CD8-positive, alpha-beta memory T cell (primary cell): ENCODE results near the gene NFIA. TPM values are rescaled to one million over a fixed set of nuclear protein-coding genes. Genes with fewer than 3 reads are reported as not detected.

ENCODE experiments used
- CTCF ChIA-PET: fragments of 350-600 bp; sonication (Branson Sonifier 250); formaldehyde crosslinking; loops from one replicate; lab custom pipeline; 2021; ENCODE audit warnings: antibody characterized with exemption; lab: Charles Lee
- POLR2A ChIA-PET: fragments of 350-600 bp; sonication (Branson Sonifier 250); formaldehyde crosslinking; loops from one replicate; lab custom pipeline; 2021; ENCODE audit warnings: antibody characterized with exemption; lab: Charles Lee
- DNase-seq, 5 donors: peaks; one replicate each; pipeline versions ENCODE4 v3.0.0 to v3.0.0-alpha.2; 2020 to 2022; ENCODE audit warnings: mixed read lengths in 1 of 5
- H3K27ac ChIP-seq: one replicate; pipeline ENCODE4 v1.7.0; 2013; ENCODE audit warnings: low read depth, mild to moderate bottlenecking, low read length, moderate library complexity
- H3K27me3 ChIP-seq: 2 replicates; pipeline ENCODE4 v1.7.0; 2013; ENCODE audit warnings: low read length, mild to moderate bottlenecking; ENCODE audit not compliant: insufficient read depth, poor library complexity, severe bottlenecking
- H3K36me3 ChIP-seq: 2 replicates; pipeline ENCODE4 v1.7.0; 2013; ENCODE audit warnings: mild to moderate bottlenecking, low read length, moderate library complexity; ENCODE audit not compliant: insufficient read depth
- H3K4me1 ChIP-seq: 2 replicates; pipeline ENCODE4 v1.7.0; 2013; ENCODE audit warnings: mild to moderate bottlenecking, low read length, moderate library complexity; ENCODE audit not compliant: insufficient read depth
- H3K4me3 ChIP-seq: 2 replicates; pipeline ENCODE4 v1.7.0; 2013; ENCODE audit warnings: mild to moderate bottlenecking, low read length
- H3K9me3 ChIP-seq: 2 replicates; pipeline ENCODE4 v1.7.0; 2013; ENCODE audit warnings: mild to moderate bottlenecking, low read length
- H3K27ac Mint-ChIP-seq, 8 donors: one replicate each; pipeline ENCODE4 v1.8.0; 2020 to 2021; ENCODE audit warnings: mixed read lengths in 8 of 8, mild to moderate bottlenecking in 6 of 8, inconsistent platforms in 3 of 8, moderate library complexity in 3 of 8
- H3K27me3 Mint-ChIP-seq, 2 donors: one replicate each; pipeline ENCODE4 v1.8.0; 2020 to 2021; ENCODE audit warnings: mixed read lengths in 2 of 2, mild to moderate bottlenecking in 1 of 2, moderate library complexity in 1 of 2
- H3K36me3 Mint-ChIP-seq, 3 donors: one replicate each; pipeline ENCODE4 v1.8.0; 2020 to 2021; ENCODE audit warnings: mixed read lengths in 3 of 3, inconsistent platforms in 1 of 3, mild to moderate bottlenecking in 1 of 3
- H3K4me1 Mint-ChIP-seq, 3 donors: one replicate each; pipeline ENCODE4 v1.8.0; 2020 to 2021; ENCODE audit warnings: mixed read lengths in 3 of 3, inconsistent platforms in 1 of 3, mild to moderate bottlenecking in 1 of 3
- H3K4me3 Mint-ChIP-seq, 7 donors: one replicate each; pipeline ENCODE4 v1.8.0; 2020 to 2021; ENCODE audit warnings: mixed read lengths in 7 of 7, mild to moderate bottlenecking in 6 of 7, moderate library complexity in 4 of 7, inconsistent platforms in 2 of 7
- H3K9me3 Mint-ChIP-seq, 5 donors: one replicate each; pipeline ENCODE4 v1.8.0; 2020 to 2022; ENCODE audit warnings: mixed read lengths in 5 of 5, mild to moderate bottlenecking in 3 of 5, moderate library complexity in 2 of 5, inconsistent platforms in 1 of 5
- polyA plus RNA-seq: library from polyadenylated mRNA; unstranded; fragments of 300-500 nt; fragmentation: Illumina TruSeq; gene quantifications from one replicate; pipeline ENCODE4 v1.2.3, GENCODE V29; 2021
- total RNA-seq, 2 experiments: library from RNA; stranded (reverse); gene quantifications; one replicate each; pipeline ENCODE4 v1.2.3, GENCODE V29; 2021

The NFIA gene
- total and polyA plus RNA-seq, 3 experiments from 2014 or later = 6.1 to 9.9 (median 7.0) TPM

DNA sequence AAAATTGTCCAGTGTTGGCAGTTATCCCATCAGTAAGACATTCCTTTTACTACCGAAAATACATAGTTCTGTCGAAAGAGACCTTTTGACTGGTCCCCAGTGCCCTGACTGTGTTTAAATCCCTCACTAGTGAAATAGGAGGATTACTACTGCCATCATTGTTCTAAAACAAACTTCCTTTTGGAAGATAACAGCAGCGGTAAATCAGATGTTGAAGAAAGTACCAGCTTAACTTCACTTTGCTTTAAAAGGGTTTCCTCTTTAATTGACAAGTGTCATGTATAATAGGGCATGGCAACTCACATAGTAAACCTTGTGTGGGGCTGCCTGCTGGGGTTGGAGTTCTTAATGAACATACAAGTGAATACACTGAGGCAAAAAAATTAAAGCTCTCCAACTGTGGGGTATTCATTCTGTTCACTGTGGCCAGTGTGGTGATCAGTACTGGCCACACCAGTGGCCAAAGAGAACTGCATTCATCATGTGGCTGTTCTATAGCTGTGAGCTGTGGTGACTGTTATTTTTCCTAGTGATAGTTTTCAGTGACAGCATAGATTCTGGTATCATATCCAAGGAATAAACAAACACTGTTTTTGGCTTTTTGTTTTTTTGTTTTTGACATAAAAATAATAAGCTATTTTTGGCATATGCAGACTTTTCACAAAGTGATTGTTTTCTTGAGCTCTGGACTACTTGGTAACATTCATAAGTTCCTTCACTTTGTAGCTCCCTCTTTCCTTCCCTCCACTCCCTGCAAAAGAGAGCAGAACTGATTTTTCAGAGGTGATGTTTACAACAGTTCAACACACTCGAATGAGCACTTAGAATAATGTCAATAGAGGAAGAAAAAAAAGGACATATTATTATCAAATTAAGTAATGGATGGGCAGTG is 74.5 kb downstream of the NFIA start:
- Mint-ChIP-seq H3K27ac (peak overlapping the region in 2 of 8 donors; percentile 51 to 66), H3K9me3 (no peaks in the 10 kb centered on the region), H3K36me3 (peaks cover 0 to 2% (median 1%) of the 10 kb centered on the region in 3 donors), H3K4me3 (no peak overlapping the region), H3K27me3 (no peaks in the 10 kb centered on the region), H3K4me1 (peaks cover 15 to 31% (median 24%) of the 10 kb centered on the region in 3 donors)
- ChIA-PET POLR2A (no interaction called here), CTCF (interaction anchor here (1.4 to 1.8 kb wide), 4 partner anchors 16 to 114 kb away, joined by 4 to 9 read pairs (median 4); no protein-coding TSS in a partner anchor)
- H3K4me3 ChIP-seq = no peak overlapping the region
- no peaks in the 10 kb centered on the region for H3K27me3 ChIP-seq
- no peaks in the 10 kb centered on the region for H3K9me3 ChIP-seq
- no peaks in the 10 kb centered on the region for H3K36me3 ChIP-seq
- no peak overlapping the region for H3K27ac ChIP-seq
- no peak for DNase-seq
- H3K4me1 ChIP-seq = peaks cover 11% of the 10 kb centered on the region

DNA sequence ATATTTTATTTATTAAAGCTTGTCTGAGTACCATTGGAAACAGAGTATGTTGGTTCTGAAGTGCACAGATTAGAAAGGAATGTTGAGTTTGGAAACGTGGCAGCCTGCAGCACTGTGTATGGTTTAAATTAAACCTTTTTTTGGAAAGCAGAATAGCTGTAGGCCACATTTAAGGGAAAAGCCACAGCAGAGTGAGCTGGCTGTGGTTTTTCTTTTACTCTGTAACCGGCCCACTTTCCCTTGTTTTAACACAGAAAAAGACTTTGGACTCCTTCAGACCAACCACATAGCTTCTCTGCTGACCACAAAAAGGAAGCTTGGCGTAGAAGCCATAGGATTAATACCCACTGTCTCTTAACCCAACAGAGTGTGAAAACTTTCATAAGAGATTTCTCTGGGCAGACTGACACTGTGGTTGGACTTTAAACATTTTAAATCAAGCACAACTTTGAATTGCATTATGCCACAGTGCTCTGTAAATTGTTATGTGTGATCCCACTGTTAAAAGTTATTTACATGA is 75.2 kb downstream of the NFIA start:
- H3K4me1 Mint-ChIP-seq = peaks cover 15 to 31% (median 24%) of the 10 kb centered on the region in 3 donors
- no peak overlapping the region for H3K4me3 ChIP-seq
- peak overlapping the region in 2 of 8 donors; percentile 51 to 66 for H3K27ac Mint-ChIP-seq
- no peaks in the 10 kb centered on the region for H3K9me3 ChIP-seq
- peaks cover 11% of the 10 kb centered on the region for H3K4me1 ChIP-seq
- CTCF ChIA-PET = interaction anchor here (1.5 to 1.8 kb wide), 3 partner anchors 17 to 108 kb away, joined by 4 to 9 read pairs (median 5); no protein-coding TSS in a partner anchor
- no peaks in the 10 kb centered on the region for H3K27me3 Mint-ChIP-seq
- H3K27ac ChIP-seq = no peak overlapping the region
- no peaks in the 10 kb centered on the region for H3K9me3 Mint-ChIP-seq
- no peak overlapping the region for H3K4me3 Mint-ChIP-seq
- no peak for DNase-seq
- POLR2A ChIA-PET = no interaction called here
- no peaks in the 10 kb centered on the region for H3K27me3 ChIP-seq
- no peaks in the 10 kb centered on the region for H3K36me3 ChIP-seq
- peaks cover 0 to 2% (median 1%) of the 10 kb centered on the region in 3 donors for H3K36me3 Mint-ChIP-seq

DNA sequence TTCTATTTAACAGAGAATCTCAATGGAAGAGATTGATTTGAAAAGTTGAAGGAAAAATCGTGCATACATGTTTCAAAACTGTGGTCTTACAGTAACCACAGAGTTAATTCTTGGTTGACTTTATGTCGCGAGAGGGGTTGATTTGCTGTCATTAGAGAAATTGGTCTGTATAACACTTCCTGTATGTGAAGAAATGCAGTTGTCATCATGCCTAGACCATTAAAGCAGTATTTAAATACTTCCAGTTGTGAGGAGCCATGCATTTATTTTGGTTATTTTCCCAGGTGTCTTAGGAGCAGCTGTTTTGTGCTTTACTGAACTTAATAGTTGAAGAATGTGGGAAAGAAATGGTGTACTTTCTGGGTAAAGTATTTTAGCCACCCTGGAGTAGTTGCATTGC is 76.2 kb downstream of the NFIA start:
- no peaks in the 10 kb centered on the region for H3K27me3 Mint-ChIP-seq
- no peak overlapping the region for H3K4me3 ChIP-seq
- no peaks in the 10 kb centered on the region for H3K27me3 ChIP-seq
- no peak overlapping the region for H3K27ac Mint-ChIP-seq
- CTCF ChIA-PET = no interaction called here
- H3K4me3 Mint-ChIP-seq = no peak overlapping the region
- H3K36me3 ChIP-seq = no peaks in the 10 kb centered on the region
- peaks cover 0 to 1% (median 0%) of the 10 kb centered on the region in 3 donors for H3K36me3 Mint-ChIP-seq
- H3K27ac ChIP-seq = no peak overlapping the region
- POLR2A ChIA-PET = no interaction called here
- no peak for DNase-seq
- H3K4me1 ChIP-seq = peaks cover 11% of the 10 kb centered on the region
- H3K9me3 ChIP-seq = no peaks in the 10 kb centered on the region
- no peaks in the 10 kb centered on the region for H3K9me3 Mint-ChIP-seq
- H3K4me1 Mint-ChIP-seq = peaks cover 15 to 31% (median 24%) of the 10 kb centered on the region in 3 donors

DNA sequence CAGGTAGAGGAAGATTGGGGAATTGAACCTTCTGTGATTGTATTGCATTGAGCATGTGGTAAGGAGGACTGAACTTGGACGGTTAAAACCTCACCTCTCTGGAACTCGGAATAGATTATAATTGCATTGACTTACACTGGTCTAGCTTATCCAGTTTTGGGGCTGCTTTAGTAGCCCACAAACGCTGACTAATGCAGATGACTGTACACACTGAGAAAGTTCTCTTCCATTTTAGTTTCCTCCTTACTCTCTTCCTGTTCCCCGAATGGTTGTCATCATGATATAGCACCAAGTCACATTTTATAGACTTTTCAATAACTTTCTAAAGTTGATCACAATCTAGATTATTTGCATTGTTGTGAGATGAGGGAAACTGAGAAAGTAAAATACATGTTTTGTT is 78.2 kb downstream of the NFIA start:
- no peaks in the 10 kb centered on the region for H3K9me3 ChIP-seq
- peaks cover 11% of the 10 kb centered on the region for H3K4me1 ChIP-seq
- CTCF ChIA-PET = no interaction called here
- H3K4me1 Mint-ChIP-seq = peaks cover 15 to 31% (median 24%) of the 10 kb centered on the region in 3 donors
- H3K27me3 ChIP-seq = no peaks in the 10 kb centered on the region
- DNase-seq = no peak
- H3K4me3 Mint-ChIP-seq = no peak overlapping the region
- no peak overlapping the region for H3K27ac ChIP-seq
- H3K4me3 ChIP-seq = no peak overlapping the region
- no peaks in the 10 kb centered on the region for H3K36me3 ChIP-seq
- H3K9me3 Mint-ChIP-seq = no peaks in the 10 kb centered on the region
- POLR2A ChIA-PET = no interaction called here
- H3K27me3 Mint-ChIP-seq = no peaks in the 10 kb centered on the region
- H3K27ac Mint-ChIP-seq = no peak overlapping the region
- H3K36me3 Mint-ChIP-seq = peaks cover 0 to 1% (median 0%) of the 10 kb centered on the region in 3 donors

DNA sequence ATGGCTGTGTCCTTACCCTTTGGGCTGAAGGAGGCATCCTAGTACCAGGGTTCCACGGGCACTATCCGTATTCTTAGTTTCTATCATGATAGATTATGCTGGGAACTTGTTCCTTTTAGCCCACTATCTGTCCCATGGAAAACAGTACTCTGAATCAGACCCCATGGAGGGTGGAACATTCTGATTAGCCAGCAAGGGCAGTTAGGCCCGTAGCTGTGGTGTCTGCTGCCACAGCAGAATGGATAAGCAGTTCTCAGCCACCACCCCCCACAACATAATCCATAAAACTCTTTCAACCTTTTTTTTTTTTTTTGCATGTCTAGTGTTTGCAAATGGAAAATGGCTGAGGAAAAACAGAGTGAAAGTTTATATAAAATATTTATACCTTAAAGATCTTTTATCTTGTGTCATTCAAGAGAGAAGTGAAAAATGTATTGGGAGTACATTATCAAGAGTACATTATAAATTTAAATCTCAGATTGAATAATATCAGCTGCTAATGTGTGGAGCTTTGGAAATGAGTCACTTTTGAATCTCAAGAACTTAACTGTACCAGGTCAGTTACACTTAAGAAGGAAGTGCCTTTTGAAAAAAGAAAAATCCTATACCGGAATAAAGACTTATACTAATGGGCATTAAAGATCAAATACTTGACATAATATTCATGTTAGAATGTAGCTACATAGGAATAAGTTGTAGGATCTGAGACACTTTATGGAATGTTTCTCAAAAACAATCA is 80.3 kb downstream of the NFIA start:
- no peak overlapping the region for H3K27ac ChIP-seq
- no peaks in the 10 kb centered on the region for H3K27me3 ChIP-seq
- peaks cover 3% of the 10 kb centered on the region for H3K4me1 ChIP-seq
- no peaks in the 10 kb centered on the region for H3K9me3 ChIP-seq
- Mint-ChIP-seq H3K36me3 (peaks cover 0 to 1% (median 0%) of the 10 kb centered on the region in 3 donors), H3K9me3 (no peaks in the 10 kb centered on the region), H3K27ac (no peak overlapping the region), H3K4me1 (peaks cover 10 to 16% (median 13%) of the 10 kb centered on the region in 3 donors), H3K4me3 (no peak overlapping the region), H3K27me3 (no peaks in the 10 kb centered on the region)
- no peak overlapping the region for H3K4me3 ChIP-seq
- no peak for DNase-seq
- CTCF ChIA-PET = no interaction called here
- H3K36me3 ChIP-seq = no peaks in the 10 kb centered on the region
- POLR2A ChIA-PET = no interaction called here

DNA sequence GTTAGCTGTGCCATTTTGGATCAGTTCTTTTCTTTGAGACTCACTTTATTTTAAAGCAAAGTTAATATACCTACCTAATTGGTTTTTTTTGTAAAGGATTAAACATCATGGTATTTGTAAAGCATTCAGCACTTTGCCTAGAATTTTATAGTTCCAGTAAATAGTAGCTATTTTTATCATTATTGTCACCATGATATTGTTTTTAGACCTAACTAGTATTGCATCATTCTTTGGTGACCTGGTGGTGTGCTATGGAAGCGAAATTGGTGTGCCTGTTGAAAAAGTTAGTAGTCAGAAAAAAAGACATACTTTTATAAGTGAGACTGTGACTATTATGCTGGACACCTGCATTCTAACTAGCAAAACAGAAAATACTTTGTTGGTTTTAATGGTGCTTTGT is 81.0 kb downstream of the NFIA start:
- H3K27ac Mint-ChIP-seq = no peak overlapping the region
- no peak overlapping the region for H3K4me3 Mint-ChIP-seq
- no peaks in the 10 kb centered on the region for H3K9me3 Mint-ChIP-seq
- Histone ChIP-seq H3K27me3 (no peaks in the 10 kb centered on the region), H3K4me1 (no peaks in the 10 kb centered on the region), H3K4me3 (no peak overlapping the region), H3K9me3 (no peaks in the 10 kb centered on the region), H3K27ac (no peak overlapping the region), H3K36me3 (no peaks in the 10 kb centered on the region)
- ChIA-PET CTCF (no interaction called here), POLR2A (no interaction called here)
- H3K36me3 Mint-ChIP-seq = peaks cover 0 to 1% (median 0%) of the 10 kb centered on the region in 3 donors
- peaks cover 5 to 9% (median 8%) of the 10 kb centered on the region in 3 donors for H3K4me1 Mint-ChIP-seq
- no peak for DNase-seq
- no peaks in the 10 kb centered on the region for H3K27me3 Mint-ChIP-seq

DNA sequence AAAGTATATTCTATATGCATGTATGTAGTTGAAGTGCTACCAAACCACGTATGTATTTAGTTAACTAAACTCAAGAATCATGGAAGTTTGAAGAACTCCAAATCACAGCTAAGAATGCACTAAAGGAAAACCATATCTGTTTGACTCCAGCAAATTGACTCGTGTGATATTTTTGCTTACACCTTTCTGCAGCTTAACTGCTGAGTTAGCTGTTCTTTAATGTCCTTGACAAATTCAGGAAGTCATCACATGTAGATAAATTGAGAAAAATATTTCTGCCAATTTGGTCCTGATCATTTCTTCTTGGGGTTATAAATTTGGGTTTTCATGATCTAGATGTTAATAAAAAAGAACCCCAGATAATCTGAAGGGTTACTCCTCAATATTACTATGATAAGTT is 83.0 kb downstream of the NFIA start:
- no peaks in the 10 kb centered on the region for H3K9me3 ChIP-seq
- H3K27me3 ChIP-seq = no peaks in the 10 kb centered on the region
- peaks cover 0 to 1% (median 1%) of the 10 kb centered on the region in 3 donors for H3K36me3 Mint-ChIP-seq
- no peak overlapping the region for H3K27ac Mint-ChIP-seq
- ChIA-PET CTCF (no interaction called here), POLR2A (no interaction called here)
- no peaks in the 10 kb centered on the region for H3K27me3 Mint-ChIP-seq
- no peaks in the 10 kb centered on the region for H3K36me3 ChIP-seq
- H3K4me3 Mint-ChIP-seq = no peak overlapping the region
- H3K9me3 Mint-ChIP-seq = no peaks in the 10 kb centered on the region
- DNase-seq = no peak
- no peak overlapping the region for H3K4me3 ChIP-seq
- H3K4me1 Mint-ChIP-seq = no peaks in the 10 kb centered on the region
- no peaks in the 10 kb centered on the region for H3K4me1 ChIP-seq
- H3K27ac ChIP-seq = no peak overlapping the region

DNA sequence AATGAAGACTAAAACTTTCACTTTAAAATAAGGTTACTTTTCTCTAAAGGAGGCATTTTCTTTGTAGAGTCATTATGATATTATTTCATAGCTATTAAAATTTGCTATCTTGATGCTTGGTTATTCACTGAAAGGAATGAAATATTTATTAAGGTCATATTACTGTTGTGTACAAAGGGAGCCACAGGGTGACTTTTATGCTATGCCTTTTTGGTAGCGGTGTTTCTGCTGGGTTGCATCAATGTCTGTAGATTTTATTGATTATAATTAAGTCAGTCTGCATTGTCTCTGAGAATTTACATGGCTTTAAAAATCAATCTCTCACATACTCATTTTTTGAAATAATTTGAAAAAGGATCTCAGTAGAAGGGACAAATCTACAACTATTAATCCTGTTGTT is 84.9 kb downstream of the NFIA start:
- Mint-ChIP-seq H3K27ac (no peak overlapping the region), H3K27me3 (no peaks in the 10 kb centered on the region), H3K4me1 (no peaks in the 10 kb centered on the region), H3K9me3 (no peaks in the 10 kb centered on the region), H3K4me3 (no peak overlapping the region), H3K36me3 (peaks cover 0 to 1% (median 0%) of the 10 kb centered on the region in 3 donors)
- H3K9me3 ChIP-seq = no peaks in the 10 kb centered on the region
- H3K4me1 ChIP-seq = no peaks in the 10 kb centered on the region
- no peaks in the 10 kb centered on the region for H3K36me3 ChIP-seq
- H3K27me3 ChIP-seq = no peaks in the 10 kb centered on the region
- H3K4me3 ChIP-seq = no peak overlapping the region
- DNase-seq = no peak
- ChIA-PET CTCF (no interaction called here), POLR2A (no interaction called here)
- no peak overlapping the region for H3K27ac ChIP-seq
